GM19328 (cell line): ENCODE data around the gene PLEKHA3.
"Not testable (repeated sequence)": the region's sequence is repeated elsewhere in the genome, so short reads cannot be mapped to it uniquely, and the experiment has no call there.

Experiments
- ATAC-seq: cut with Tn5 transposase; IDR thresholded peaks from one replicate; pipeline ENCODE4 v1.9.1; 2021; ENCODE audit warnings: mild to moderate bottlenecking, moderate library complexity; ENCODE audit not compliant: unreplicated experiment

PLEKHA3 gene

GRCh38 chr2:178522950-178523595 is 42.8 kb downstream of the PLEKHA3 start:
- ATAC-seq = peak; percentile 83

- no peak for ATAC-seq
These were observed 43.4 kb downstream of the PLEKHA3 start for GRCh38 chr2:178523596-178524134.

GRCh38 chr2:178525010-178525409 is 44.8 kb downstream of the PLEKHA3 start:
- not testable (repeated sequence) for ATAC-seq

GRCh38 chr2:178525460-178525859 is 45.2 kb downstream of the PLEKHA3 start:
- ATAC-seq = not testable (repeated sequence)

GRCh38 chr2:178526256-178526655 is 46.0 kb downstream of the PLEKHA3 start:
- ATAC-seq = no peak

GRCh38 chr2:178527592-178527991 is 47.3 kb downstream of the PLEKHA3 start:
- ATAC-seq = no peak

GRCh38 chr2:178528647-178529046 is 48.4 kb downstream of the PLEKHA3 start:
- no peak for ATAC-seq

- ATAC-seq = no peak
These were observed 48.9 kb downstream of the PLEKHA3 start for GRCh38 chr2:178529194-178529593.

GRCh38 chr2:178530131-178530530 is 49.9 kb downstream of the PLEKHA3 start:
- no peak for ATAC-seq

GRCh38 chr2:178530625-178531142 is 50.4 kb downstream of the PLEKHA3 start:
- peak; percentile 97 for ATAC-seq

GRCh38 chr2:178531168-178531567 is 50.9 kb downstream of the PLEKHA3 start:
- ATAC-seq = no peak

GRCh38 chr2:178536037-178536436 is 55.8 kb downstream of the PLEKHA3 start:
- no peak for ATAC-seq

GRCh38 chr2:178542161-178542560 is 61.9 kb downstream of the PLEKHA3 start:
- no peak for ATAC-seq

GRCh38 chr2:178542569-178542968 is 62.3 kb downstream of the PLEKHA3 start:
- no peak for ATAC-seq

- no peak for ATAC-seq
These were observed 70.1 kb downstream of the PLEKHA3 start for GRCh38 chr2:178550352-178550751.

GRCh38 chr2:178553047-178553446 is 72.8 kb downstream of the PLEKHA3 start:
- no peak for ATAC-seq
